Measurements from ENCODE around the gene XPO5.

- TF ChIP-seq CTCF (IDR thresholded peaks at IDR 0.05; ENCODE audit: low read depth, low read length, poor library complexity, severe bottlenecking) (no peak), EZH2phosphoT487 (IDR thresholded peaks at IDR 0.05; ENCODE audit: borderline replicate concordance, low read length) (no peak)
Measured at GRCh38 chr6:43584892-43585570, 9.2 kb upstream of the XPO5 start.
